ENCODE data around the gene SERHL2.
"Not testable (repeated sequence)": the region's sequence is repeated elsewhere in the genome, so short reads cannot be mapped to it uniquely, and the experiment has no call there.

SERHL2 gene

GRCh38 chr22:42575996-42576574 is 22.3 kb downstream of the SERHL2 start:
- DNase-seq, result not testable (repeated sequence)

DNA sequence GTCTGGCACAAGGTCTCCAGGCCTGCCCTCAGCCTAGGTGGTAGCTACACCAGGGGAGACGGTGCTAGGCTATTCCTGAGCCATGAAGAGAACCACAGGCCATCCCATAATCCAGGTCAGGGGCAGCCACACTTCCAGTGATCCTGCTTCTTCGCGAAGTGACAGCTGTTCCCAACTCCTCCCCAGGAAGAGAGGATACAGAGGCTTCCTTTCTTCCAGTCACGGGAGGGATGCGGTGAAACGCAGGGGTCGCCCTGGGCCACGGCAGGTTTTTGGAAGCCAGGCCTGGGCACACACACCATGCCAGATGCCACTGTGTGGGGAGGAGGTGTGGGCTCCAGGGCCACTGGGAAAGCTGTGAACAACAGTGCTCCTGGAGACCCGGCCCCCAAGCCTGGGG is 23.4 kb downstream of the SERHL2 start:
- not testable (repeated sequence) for DNase-seq

GRCh38 chr22:42577623-42578240 is 24.0 kb downstream of the SERHL2 start:
- DNase-seq, result no peak

DNA sequence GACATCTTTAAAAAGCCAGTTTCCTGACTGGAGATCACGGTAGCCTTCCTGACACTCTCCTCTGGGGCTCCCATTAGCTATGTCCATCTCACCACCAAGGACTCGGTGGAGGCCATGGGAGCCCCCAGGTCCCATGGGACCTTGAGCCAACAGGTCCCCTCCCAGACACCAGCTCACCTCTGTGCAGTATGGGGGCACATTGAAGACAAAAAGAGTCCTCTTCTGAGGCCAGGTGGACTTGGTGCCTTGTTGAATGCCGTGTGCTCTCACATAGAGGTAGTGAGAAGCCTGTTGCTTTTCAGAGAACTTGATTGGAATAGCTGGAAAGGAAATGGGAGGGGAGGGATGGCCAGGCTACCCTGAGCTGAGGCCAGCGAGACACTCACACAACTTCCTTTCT is 26.3 kb downstream of the SERHL2 start:
- not testable (repeated sequence) for DNase-seq

DNA sequence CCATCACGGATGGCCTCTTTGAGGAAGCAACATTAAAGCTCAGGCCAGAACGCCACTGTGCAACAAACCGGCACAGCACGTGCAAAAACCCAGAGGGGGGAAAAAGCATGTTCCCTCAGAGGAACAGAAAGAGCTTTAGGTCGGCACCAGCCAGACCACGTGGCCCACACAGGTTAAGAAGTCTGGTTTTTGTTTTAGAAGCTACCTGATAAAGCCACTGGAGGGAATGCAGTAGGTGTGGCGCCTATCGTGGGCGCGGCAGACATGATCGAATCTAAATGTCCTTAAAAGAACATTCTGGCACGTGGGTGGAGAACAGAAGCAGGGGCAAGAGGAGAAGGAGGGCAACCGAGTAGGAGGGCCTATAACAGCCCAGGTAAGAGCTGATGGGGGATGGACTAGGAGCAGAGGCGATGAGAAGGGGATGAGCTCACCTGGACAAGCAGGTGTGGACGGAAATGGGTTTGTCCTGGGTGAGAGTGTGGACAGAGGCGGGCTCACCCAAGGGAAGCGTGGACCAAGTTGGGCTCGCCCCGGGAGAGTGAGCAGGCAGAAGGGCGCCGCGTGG is 27.5 kb downstream of the SERHL2 start:
- not testable (repeated sequence) for DNase-seq

GRCh38 chr22:42581762-42582716 is 28.3 kb downstream of the SERHL2 start:
- peak; percentile 89 for DNase-seq

DNA sequence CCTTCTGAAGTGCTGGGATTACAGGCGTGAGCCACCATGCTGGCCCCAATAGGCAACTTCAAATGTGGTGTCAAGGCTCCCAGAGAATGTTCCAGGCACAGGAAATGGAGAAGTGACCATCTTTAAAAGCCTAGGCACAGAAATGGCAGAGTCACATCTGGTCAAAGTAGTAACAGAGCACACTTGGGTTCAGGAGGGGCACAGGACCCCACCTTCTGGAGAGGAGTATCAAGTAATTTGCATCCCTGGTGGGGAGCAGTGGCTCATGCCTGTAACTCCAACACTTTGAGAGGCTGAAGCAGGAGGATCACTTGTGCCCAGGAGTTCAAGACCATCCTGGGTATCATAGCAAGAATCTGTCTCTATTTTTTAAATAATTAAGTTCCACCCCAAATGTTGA is 29.2 kb downstream of the SERHL2 start:
- no peak for DNase-seq

GRCh38 chr22:42584364-42584940 is 30.7 kb downstream of the SERHL2 start:
- DNase-seq, result no peak

DNA sequence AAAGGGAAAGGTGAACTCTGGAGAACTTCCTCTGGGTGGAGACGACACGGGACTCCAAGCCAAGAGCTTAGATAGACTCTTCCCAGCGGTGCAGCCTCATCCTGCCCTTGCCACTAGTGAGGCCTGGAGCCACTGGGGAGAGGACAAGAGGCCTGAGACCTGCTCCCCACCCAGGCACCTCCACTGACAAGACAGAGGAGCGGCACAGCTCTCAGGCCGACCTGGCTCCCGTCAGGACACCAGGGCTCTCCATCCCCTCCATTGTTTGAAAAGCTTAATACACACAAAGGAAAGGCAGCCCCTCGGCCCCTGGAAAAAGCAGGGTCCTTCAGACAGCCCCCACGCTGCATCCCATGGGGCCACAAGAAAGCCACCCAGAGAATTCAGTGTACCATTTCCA is 31.3 kb downstream of the SERHL2 start:
- no peak for DNase-seq

- DNase-seq, result no peak
These were observed 32.6 kb downstream of the SERHL2 start for GRCh38 chr22:42586381-42586780.

DNA sequence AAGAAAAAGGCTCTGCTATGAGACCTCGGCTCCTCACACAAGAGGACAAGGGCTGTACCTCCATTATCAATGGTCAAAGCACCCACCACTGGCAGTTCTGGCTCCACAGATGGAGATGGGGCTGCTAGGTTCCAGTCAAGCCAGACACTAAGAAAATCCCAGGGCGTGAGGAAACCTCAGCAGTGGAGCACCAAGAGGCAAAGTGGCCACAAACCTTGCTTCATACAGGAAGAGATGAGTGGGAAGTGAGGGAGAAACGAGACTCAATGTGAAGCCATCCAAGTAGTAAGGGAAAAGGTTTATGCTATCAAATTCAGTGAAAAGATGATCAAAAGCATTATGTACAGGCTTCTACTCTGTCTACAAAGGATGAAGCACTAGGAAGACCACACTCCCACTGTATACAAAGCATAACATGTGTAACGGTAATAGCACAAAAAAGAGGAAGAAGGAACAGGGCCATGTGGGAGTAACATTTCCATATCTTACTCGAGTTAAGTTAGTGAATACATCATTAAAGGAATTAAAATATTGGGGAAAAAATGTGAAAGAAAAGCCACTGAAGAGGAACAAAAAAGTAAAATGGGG is 33.9 kb downstream of the SERHL2 start:
- no peak for DNase-seq

DNA sequence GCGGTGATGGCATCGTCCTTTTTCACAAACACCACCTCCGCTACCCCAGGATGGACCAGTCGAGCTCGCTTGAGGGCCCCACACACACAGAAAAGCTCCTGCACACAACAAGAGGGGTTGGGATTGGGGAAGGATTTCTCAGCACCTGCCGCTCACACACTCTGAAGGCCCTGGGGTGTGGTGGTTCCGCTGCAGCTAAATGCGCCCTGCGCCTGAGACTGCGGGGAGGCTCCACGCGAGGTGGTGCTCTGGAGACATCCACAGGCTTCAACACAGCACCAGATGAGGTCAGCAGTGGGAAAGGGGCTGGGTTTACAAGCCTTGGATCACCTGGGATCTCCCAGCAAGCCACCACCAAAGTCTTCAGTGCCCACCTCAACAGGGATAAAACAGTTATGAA is 38.2 kb downstream of the SERHL2 start:
- no peak for DNase-seq

GRCh38 chr22:42595434-42595833 is 41.7 kb downstream of the SERHL2 start:
- DNase-seq, result no peak

- DNase-seq, result no peak
These were observed 42.6 kb downstream of the SERHL2 start for GRCh38 chr22:42596336-42596735.

DNA sequence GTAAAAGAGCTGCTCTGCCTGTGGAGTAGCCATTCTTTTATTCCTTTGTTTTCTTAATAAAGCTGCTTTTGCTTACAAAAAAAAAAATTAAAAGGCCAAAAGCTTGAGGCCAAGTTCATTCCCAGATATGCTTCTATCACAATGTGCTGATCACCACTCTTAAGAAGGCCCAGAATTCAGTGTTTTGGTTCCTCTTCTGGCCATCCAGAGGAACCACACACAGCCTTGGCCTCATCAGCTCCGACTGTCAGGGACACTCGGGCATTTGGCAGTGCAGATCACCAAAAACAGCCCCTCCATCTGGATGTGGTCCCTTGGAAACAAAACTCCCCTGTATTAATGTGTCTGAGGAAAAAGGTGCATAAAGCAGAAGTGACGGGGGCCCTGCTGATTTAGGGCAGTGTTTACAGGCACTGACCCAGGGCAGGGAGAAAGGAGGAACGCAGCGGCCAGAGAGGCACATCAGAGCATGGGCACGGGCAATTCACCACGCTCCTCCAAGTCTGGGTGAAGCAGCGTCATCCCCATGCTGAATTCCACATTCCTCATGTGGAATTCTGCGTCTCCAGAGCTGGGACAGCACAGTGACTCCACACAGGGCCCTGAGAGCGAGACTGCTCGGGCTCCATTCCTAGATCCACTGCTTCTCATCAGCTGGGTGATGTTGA is 43.2 kb downstream of the SERHL2 start:
- DNase-seq, result no peak

GRCh38 chr22:42601879-42602465 is 48.2 kb downstream of the SERHL2 start:
- DNase-seq, result no peak

DNA sequence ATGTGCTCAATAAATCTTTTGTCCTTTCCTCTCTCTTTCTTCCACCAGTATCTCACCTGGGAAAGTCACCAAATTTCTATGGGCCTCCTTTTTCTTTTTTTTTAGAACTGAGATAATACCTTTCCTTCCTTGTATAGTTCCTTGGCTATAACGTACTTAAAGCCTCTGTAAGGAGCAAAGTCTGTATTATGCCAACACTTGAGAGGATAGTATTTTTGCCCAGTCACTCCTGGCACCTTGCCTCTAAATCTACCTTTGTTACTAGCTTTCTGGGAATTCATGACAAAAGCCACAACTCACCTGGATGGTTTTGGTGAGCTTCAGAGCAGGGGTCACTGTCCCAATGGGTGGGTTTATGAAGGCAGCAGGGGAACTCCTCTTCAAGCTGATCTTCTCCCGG is 48.7 kb downstream of the SERHL2 start:
- no peak for DNase-seq

GRCh38 chr22:42603427-42603826 is 49.7 kb downstream of the SERHL2 start:
- DNase-seq, result no peak

GRCh38 chr22:42604403-42604802 is 50.6 kb downstream of the SERHL2 start:
- DNase-seq, result no peak

DNA sequence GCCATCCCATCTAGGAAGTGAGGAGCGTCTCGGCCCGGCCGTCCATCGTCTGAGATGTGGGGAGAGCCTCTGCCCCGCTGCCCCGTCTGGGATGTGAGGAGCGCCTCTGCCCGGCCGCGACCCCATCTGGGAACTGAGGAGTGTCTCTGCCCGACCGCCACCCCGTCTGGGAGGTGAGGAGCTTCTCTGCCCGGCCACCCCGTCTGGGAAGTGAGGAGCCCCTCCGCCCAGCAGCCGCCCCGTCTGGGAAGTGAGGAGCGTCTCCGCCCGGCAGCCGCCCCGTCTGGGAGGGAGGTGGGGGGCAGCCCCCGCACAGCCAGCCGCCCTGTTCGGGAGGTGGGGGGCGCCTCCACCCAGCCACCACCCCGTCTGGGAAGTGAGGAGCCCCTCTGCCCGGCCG is 53.9 kb downstream of the SERHL2 start:
- not testable (repeated sequence) for DNase-seq

DNA sequence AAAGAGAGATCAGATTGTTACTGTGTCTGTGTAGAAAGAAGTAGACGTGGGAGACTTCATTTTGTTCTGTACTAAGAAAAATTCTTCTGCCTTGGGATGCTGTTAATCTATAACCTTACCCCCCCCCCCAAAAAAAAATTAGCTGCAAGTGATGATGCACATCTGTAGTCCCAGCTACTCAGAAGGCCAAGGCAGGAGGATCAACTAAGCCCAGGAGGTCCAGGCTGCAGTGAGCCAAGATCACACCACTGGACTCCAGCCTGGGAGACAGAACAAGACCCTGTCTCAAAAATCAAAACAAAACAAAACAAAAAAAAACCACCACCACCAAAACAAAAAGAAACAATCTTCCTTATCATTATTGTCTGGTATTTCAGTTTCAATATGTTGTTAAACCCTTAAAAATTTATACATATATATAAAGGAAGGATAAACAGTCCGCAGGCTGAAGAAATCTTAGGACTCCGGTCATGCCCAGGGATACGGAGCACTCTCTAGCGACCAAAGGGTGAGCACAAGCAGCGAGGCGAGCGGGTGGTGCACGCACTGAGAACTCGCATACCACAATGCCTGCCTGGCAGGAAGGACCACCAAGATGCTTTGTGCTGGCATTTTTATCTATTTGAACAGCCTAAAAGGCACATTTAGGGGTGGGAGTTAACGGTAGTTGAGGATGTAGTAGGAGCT is 54.5 kb downstream of the SERHL2 start:
- DNase-seq, result no peak
